Neutrophil (primary cell): ENCODE results near the gene CREBBP.

Experiments
- H3K27ac ChIP-seq: fragments of 200-600 bp; sonication (generic); 2 replicates; pipeline ENCODE4 v1.5.1; 2016; ENCODE audit warnings: mild to moderate bottlenecking, moderate library complexity
- H3K27me3 ChIP-seq: fragments of 200-600 bp; sonication (generic); 2 replicates; pipeline ENCODE4 v1.6.0; 2016; ENCODE audit warnings: mild to moderate bottlenecking
- H3K36me3 ChIP-seq: fragments of 200-600 bp; sonication (generic); 2 replicates; pipeline ENCODE4 v1.5.1; 2017
- H3K4me1 ChIP-seq, 2 experiments: fragments of 200-600 bp in 1 of 2; sonication (generic) in 1 of 2; 1 replicate in 1 of 2; 2 replicates in 1 of 2; pipeline versions ENCODE4 v1.5.1 to v1.6.1; 2013 to 2016; ENCODE audit warnings: low read depth in 1 of 2, low read length in 1 of 2, mild to moderate bottlenecking in 1 of 2, moderate library complexity in 1 of 2; ENCODE audit not compliant: control insufficient read depth in 1 of 2, insufficient read depth in 1 of 2
- H3K4me3 ChIP-seq, 2 experiments: fragments of 200-600 bp in 1 of 2; sonication (generic) in 1 of 2; 1 replicate in 1 of 2; 2 replicates in 1 of 2; pipeline ENCODE4 v1.5.1; 2013 to 2016; ENCODE audit warnings: low read depth in 1 of 2, low read length in 1 of 2, mild to moderate bottlenecking in 1 of 2, moderate library complexity in 1 of 2
- H3K9me3 ChIP-seq: fragments of 200-600 bp; sonication (generic); 2 replicates; pipeline ENCODE4 v1.5.1; 2016
- TF ChIP-seq, protein P1 (sequence below): fragments of 200-600 bp; sonication (generic); IDR thresholded peaks from 2 replicates; pipeline ENCODE4 v1.5.1; 2016; ENCODE audit warnings: antibody characterized with exemption

Gene CREBBP

DNA sequence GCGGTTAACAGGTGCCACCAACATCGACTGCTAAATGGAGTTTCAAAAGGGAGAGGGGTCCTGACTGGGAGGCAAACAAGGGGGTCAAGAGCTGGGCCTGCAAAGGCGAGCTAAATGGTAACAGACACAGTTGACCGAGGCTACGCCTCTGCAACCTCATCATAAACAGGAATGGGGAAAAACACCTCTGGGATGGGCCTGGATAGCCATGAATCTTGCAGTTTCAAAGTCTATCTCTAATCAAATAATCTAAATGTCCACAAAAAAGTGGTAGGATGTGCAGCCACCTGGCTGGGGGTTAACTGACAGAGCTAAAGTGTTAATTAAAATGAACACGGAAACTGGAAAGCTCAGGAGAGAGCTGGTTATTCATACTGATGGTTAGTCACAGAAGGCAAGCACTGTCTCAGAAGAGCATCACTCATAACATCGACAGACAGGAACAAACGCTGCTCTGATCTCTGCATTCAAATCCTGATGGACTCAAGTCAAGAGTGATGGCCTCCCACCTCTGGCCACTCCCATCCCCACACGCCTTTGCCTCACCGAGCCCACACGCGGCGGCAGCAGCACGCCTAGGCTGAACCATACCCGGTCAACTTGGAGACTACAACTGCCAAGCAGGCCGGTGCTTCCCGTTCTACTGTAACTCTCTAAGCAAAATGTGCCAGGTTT lies 56.3 kb downstream of the CREBBP start:
- H3K4me1 ChIP-seq, result peaks cover 17 to 32% of the 10 kb centered on the region in 2 experiments
- TF ChIP-seq, protein P1, sequence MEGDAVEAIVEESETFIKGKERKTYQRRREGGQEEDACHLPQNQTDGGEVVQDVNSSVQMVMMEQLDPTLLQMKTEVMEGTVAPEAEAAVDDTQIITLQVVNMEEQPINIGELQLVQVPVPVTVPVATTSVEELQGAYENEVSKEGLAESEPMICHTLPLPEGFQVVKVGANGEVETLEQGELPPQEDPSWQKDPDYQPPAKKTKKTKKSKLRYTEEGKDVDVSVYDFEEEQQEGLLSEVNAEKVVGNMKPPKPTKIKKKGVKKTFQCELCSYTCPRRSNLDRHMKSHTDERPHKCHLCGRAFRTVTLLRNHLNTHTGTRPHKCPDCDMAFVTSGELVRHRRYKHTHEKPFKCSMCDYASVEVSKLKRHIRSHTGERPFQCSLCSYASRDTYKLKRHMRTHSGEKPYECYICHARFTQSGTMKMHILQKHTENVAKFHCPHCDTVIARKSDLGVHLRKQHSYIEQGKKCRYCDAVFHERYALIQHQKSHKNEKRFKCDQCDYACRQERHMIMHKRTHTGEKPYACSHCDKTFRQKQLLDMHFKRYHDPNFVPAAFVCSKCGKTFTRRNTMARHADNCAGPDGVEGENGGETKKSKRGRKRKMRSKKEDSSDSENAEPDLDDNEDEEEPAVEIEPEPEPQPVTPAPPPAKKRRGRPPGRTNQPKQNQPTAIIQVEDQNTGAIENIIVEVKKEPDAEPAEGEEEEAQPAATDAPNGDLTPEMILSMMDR, result no peak
- H3K36me3 ChIP-seq, result peaks cover 26% of the 10 kb centered on the region
- no peak overlapping the region for H3K4me3 ChIP-seq
- H3K9me3 ChIP-seq, result no peaks in the 10 kb centered on the region
- peak overlapping the region; percentile 37 for H3K27ac ChIP-seq
- no peaks in the 10 kb centered on the region for H3K27me3 ChIP-seq

DNA sequence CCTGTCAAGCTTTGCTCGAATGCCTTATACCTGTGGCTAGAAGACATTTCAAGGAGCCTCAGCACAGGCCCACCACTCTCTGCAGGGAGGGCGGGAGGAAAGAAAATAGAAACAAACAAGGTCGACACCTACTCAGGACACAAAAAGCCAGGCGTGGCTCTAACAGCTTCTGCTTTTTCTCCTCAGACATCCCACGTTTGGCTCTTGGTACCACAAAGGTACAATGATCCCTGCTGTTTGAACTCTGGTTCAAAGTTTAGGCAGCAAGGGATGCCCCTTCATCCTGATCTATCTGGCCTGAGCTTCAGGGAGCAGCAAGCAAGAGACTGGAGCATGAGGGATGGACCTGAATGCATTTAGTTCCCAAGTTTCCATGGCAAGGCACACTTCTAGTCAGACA lies 57.1 kb downstream of the CREBBP start:
- H3K4me3 ChIP-seq, result no peak overlapping the region

DNA sequence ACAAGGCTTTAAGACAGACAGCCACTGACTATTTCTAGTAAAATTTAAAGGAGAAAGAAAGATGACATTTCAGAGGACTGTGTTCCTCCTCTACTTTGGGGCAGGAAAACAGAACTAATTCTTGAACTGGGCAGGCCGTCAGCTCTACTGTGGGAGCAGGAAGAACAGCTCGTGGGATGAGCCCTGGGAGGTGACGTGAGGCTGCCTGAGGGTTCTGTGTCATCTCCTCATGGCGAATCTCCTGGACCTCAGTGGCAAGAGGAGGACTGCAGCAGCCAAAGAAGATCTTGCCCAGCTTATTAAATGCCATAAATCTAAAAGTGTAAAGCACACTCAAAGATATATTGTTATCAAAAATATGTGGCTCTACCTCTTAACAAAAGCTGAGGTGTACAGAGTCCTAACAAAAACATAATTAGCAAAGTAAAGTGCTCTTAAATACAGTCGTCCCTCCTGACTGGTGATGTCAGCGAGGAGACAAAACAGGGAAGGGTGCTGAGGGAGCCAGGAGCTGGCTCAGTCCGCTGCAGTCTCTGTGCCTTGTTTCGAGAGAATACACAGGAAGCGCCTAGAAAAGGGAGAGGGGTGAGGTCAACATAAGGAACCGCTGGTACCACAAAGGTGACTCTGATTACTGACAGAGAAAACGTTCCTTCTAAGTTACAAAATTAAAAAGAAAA lies 58.0 kb downstream of the CREBBP start:
- no peaks in the 10 kb centered on the region for H3K9me3 ChIP-seq
- no peak overlapping the region for H3K4me3 ChIP-seq
- H3K36me3 ChIP-seq, result peaks cover 17% of the 10 kb centered on the region
- H3K27me3 ChIP-seq, result no peaks in the 10 kb centered on the region
- peak overlapping the region; percentile 37 for H3K27ac ChIP-seq
- TF ChIP-seq, protein P1, result no peak
- H3K4me1 ChIP-seq, result peaks cover 20 to 22% of the 10 kb centered on the region in 2 experiments

More for the DNA sequence above, 57.1 kb downstream of the CREBBP start:
- Histone ChIP-seq H3K9me3 (no peaks in the 10 kb centered on the region), H3K27ac (peak overlapping the region; percentile 37), H3K36me3 (peaks cover 24% of the 10 kb centered on the region), H3K4me1 (peaks cover 23 to 31% of the 10 kb centered on the region in 2 experiments), H3K27me3 (no peaks in the 10 kb centered on the region)
- TF ChIP-seq, protein P1, result no peak

DNA sequence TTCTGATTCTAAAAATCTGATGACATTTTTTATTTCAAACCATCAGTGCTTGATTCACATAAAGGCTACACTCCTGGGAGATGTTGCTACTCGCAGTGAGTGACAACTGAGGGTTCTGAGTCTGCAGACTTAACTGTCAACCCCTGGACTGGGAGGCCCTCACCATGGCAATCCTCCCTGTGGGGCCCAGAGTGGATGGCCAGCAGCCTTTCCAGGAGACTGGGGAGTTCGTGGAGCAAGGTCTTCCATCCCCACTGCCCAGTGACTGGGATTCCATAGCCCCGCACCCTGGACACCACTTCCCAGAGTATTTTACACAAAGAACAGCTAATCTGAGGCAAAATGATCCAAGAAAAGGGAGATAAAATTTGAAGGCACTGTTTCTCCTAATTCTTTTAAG lies 59.3 kb downstream of the CREBBP start:
- no peak overlapping the region for H3K27ac ChIP-seq

DNA sequence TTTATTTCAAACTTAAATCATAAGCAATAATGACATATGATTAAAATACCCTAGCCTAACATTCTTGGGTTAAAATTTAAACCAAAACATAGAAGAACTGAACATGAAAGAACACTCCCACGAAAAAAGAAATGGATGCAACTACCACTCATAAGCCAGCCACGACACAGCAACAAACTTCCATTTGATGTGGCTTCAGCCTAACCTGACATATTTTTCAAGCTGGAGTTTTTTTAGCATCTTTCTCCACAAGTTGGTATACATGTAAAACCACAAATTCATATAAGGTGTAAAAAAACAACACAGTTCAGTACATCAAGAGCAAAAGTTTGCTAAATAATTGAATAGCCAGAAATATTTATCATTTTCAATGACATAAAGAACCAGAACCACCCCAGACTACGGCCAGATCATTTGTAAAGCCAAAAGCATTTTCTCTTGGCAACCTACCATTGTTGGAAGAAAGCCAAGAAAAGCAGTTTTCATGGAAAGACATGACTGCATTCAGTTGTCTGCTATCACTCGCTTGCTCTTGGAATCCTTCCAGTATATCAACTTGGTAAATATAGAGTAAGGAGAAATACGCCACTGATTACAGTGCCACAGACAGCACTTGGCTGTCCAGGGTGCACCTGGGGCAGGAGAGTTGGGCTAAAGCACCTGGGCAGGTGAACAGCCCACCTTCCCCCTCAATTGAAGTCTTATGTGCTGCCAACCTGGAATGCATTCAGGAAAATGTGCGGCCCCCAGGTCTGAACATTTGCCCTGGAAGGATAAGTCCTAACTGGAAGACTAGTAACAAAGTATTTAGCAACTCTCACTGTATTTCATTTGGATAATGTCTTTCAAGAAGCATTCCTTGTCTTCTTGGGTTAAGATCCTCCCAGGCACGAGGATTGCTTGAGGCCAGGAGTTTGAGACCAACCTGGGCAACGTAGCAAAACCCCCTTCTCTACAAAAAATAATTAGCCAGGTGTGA lies 60.5 kb downstream of the CREBBP start:
- H3K4me3 ChIP-seq, result no peak overlapping the region

More for the DNA sequence above, 59.3 kb downstream of the CREBBP start:
- Histone ChIP-seq H3K4me1 (peaks cover 19 to 20% of the 10 kb centered on the region in 2 experiments), H3K4me3 (no peak overlapping the region), H3K27me3 (no peaks in the 10 kb centered on the region), H3K9me3 (no peaks in the 10 kb centered on the region), H3K36me3 (peaks cover 17% of the 10 kb centered on the region)
- TF ChIP-seq, protein P1, result no peak

More for the DNA sequence above, 60.5 kb downstream of the CREBBP start:
- H3K4me1 ChIP-seq, result peaks cover 19 to 20% of the 10 kb centered on the region in 2 experiments
- no peaks in the 10 kb centered on the region for H3K27me3 ChIP-seq
- H3K36me3 ChIP-seq, result peaks cover 14% of the 10 kb centered on the region
- H3K9me3 ChIP-seq, result no peaks in the 10 kb centered on the region
- no peak overlapping the region for H3K27ac ChIP-seq
- TF ChIP-seq, protein P1, result no peak
